22Rv1 (cell line): ENCODE data around the gene ENTPD7.

Experiments
- H3K27ac ChIP-seq: fragments of 450-650 bp; 2 replicates; pipeline ENCODE4 v1.5.1; 2017
- ZFX ChIP-seq: fragments of 450-650 bp; IDR thresholded peaks from 2 replicates; pipeline ENCODE4 v1.6.1; 2017; ENCODE audit warnings: antibody characterized with exemption, borderline replicate concordance
- TF ChIP-seq, protein P1 (sequence below): fragments of 450-650 bp; IDR thresholded peaks from 2 replicates; pipeline ENCODE4 v1.5.1; 2017; ENCODE audit warnings: mild to moderate bottlenecking

Gene ENTPD7, protein sequence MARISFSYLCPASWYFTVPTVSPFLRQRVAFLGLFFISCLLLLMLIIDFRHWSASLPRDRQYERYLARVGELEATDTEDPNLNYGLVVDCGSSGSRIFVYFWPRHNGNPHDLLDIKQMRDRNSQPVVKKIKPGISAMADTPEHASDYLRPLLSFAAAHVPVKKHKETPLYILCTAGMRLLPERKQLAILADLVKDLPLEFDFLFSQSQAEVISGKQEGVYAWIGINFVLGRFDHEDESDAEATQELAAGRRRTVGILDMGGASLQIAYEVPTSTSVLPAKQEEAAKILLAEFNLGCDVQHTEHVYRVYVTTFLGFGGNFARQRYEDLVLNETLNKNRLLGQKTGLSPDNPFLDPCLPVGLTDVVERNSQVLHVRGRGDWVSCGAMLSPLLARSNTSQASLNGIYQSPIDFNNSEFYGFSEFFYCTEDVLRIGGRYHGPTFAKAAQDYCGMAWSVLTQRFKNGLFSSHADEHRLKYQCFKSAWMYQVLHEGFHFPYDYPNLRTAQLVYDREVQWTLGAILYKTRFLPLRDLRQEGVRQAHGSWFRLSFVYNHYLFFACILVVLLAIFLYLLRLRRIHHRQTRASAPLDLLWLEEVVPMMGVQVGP

DNA sequence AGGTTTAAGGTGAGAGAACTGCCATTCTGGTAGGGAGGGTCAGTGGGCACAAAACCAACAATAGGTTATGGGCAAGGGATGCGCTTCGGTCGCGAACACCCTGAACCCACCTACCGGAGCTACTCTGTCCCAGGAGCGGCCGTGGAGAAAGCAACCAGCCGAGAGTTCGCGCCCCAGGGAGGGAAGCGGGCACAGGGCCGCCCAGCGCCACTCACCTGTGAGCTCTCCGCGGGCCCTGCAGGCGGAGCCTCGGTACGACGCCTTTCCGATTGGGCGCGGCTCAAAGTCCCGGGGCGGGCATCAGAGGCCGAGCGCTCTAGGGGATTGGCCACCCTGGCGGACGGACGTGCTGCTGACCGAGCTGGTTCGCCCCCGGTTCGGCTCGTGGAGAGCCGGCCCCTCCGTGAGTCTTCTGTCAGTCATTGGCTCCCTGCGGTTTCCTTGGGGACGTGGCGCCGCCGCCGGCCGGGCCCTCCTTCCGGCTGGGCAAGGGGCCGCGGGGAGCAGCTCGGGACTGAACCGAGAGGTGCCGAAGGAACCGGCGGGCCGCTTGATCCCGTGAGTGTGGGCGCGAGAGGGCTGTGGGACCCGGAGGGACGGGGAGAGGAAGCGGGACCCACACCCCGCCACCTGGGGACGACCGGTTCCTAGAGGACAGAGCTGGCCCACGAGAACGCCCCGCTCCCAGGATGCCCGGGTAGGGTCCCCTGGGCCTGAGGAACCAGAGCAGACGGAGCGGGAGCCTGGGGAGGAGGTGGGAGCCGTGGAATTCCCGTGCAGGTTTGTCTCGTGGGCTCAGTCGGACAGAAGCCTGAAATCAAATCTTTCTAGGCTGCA is at the start of gene ENTPD7:
TSS of gene ENTPD7 (plus strand) at position 479 of the 837 bp plus-strand sequence. CDS start 448 bp downstream, outside the sequence.
- TF ChIP-seq ZFX = no peak
- TF ChIP-seq, protein P1, sequence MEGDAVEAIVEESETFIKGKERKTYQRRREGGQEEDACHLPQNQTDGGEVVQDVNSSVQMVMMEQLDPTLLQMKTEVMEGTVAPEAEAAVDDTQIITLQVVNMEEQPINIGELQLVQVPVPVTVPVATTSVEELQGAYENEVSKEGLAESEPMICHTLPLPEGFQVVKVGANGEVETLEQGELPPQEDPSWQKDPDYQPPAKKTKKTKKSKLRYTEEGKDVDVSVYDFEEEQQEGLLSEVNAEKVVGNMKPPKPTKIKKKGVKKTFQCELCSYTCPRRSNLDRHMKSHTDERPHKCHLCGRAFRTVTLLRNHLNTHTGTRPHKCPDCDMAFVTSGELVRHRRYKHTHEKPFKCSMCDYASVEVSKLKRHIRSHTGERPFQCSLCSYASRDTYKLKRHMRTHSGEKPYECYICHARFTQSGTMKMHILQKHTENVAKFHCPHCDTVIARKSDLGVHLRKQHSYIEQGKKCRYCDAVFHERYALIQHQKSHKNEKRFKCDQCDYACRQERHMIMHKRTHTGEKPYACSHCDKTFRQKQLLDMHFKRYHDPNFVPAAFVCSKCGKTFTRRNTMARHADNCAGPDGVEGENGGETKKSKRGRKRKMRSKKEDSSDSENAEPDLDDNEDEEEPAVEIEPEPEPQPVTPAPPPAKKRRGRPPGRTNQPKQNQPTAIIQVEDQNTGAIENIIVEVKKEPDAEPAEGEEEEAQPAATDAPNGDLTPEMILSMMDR = no peak; the same call in 1 of the 2 replicates
- peak within 1 kb of the TSS; percentile 58 for H3K27ac ChIP-seq

DNA sequence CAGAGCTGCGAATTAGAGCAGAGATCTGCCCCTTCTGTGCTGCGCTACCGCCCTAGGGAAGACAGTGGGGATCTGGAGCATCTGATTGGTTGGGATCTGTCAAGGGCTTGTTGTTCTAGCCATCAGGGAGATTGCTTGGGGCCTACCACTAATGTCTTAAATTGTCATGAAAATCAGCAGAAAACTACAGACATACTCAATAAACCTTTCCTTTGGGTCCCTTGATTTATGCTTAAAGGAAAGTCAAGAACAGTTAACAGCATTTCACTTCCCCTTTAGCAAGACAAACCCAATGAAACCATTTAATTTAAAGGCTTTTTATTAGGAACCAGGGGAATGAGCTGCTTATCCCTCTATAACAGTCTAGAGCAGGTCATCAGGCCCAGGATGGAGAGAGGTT is 49.1 kb upstream of the ENTPD7 start:
- H3K27ac ChIP-seq = no peak overlapping the region

DNA sequence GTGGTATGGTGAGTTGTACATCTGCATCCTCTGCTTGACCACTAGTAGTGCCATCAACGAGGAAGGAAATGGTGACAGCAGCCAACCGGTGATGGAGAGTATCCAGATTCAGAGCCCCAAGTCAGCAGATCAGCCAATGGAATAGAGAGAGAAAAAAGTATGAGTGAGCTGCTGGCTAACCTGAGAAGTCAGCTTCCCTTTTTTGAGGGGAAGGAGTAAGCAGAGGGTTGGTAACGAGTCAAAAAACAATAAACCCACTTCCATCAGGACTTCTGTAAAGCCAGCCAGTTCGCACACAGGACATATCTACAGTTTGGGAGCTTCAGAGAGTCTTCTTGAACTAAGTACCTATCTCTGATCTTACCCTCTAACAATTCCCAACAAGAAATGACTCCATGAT is 48.0 kb upstream of the ENTPD7 start:
- TF ChIP-seq, protein P1 = no peak
- no peak for TF ChIP-seq ZFX
- H3K27ac ChIP-seq = no peak overlapping the region

More for the DNA sequence above, 49.1 kb upstream of the ENTPD7 start:
- no peak for TF ChIP-seq ZFX
- TF ChIP-seq, protein P1 = no peak

DNA sequence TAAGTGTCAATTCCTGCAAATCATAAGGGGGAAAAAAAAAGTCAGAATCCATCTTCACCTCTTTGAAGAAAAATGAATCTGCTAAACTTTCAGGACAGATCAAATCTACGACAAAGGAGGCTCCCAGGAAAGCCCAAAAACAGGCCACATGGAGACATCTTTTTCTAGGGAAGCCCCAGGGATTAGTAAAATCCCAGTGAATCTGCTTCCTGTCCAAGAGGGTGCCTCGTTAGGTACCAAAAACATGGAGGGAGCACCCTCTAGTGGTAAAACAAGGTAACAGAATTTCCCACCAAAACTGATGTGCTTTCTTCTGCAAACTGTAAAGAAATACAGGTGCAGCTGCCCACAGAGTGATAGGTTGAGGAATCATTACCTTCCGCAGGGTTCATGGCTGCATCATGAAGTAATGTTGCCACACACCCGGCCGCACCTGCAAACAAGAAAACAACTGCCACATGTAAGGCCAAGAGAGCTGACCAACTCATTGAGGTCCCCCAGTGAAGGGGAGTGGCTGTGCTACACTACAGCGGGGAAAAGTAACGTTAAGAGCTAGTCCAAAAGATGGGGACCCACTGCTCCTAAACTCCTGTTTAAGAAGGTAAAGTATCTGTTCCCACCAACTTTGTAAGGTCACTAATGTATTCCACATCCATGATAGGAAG is 47.0 kb upstream of the ENTPD7 start:
- H3K27ac ChIP-seq = no peak overlapping the region
- TF ChIP-seq ZFX = no peak
- TF ChIP-seq, protein P1 = peak; percentile 88

DNA sequence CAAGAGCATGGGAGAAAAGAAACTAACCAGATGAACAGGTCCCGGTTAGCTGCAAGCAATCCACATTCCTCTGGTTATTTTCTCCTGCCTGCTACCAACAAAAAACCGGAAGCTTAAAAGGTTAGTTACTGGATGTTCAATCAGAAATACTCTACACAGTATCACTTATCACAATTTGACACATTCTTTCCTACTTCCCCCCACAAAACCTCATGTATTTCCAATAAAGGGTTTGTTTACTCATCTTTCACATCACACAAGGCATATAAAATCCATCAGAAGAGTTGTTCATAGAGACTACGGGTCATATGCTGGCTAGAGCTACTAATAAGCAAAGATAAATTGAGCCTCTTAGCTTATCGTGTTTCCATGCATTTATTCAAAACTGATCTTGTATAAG is 43.9 kb upstream of the ENTPD7 start:
- TF ChIP-seq, protein P1 = no peak
- no peak for TF ChIP-seq ZFX
- no peak overlapping the region for H3K27ac ChIP-seq

DNA sequence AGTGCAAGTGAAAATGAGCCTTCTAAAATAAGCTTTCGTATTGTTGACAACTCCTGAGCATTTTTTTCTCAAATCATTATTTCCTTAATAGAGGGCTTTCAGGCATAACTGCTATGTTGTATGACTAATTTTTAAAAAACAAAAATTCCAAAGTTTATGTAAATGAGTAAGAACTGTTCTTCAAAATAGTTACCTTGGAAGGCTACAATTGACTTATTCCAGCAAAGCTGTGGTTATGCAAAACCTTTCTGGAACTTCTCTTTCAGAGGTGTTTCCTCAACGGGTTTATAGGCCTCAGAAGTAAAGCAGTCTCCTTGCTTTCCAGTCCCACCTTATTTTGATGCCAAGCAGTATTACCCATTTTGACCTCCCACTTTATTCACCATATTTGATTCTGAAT is 41.6 kb upstream of the ENTPD7 start:
- no peak overlapping the region for H3K27ac ChIP-seq
- TF ChIP-seq, protein P1 = no peak
- TF ChIP-seq ZFX = no peak
